ENCODE data around the gene TMED1. TPM values are rescaled to one million over a fixed set of nuclear protein-coding genes. Genes with fewer than 3 reads are reported as not detected.

Gene TMED1
- total and polyA plus RNA-seq, 2 of the 4 experiments (the other 2 are of a cell fraction): 37.6 to 41.4 TPM

GRCh38 chr19:10868872-10869547, 33.0 kb upstream of the TMED1 start:
- ChIA-PET POLR2A (ENCODE audit: unreplicated experiment) (no interaction called here), CTCF (no interaction called here)

More at GRCh38 chr19:10868872-10869547, 33.0 kb upstream of the TMED1 start:
- Histone ChIP-seq H3K14ac (replicated peaks; ENCODE audit: low read depth, low read length) (no peak overlapping the region), H3K18ac (ENCODE audit: low read depth, low read length) (no peak overlapping the region), H4K8ac (ENCODE audit: low read depth in 2 of 2, low read length in 2 of 2) (no peak overlapping the region), H4K20me1 (ENCODE audit: insufficient read depth, low read length) (peaks cover 7% of the 10 kb centered on the region; the same call in 1 of the 2 replicates), H2BK20ac (ENCODE audit: low read depth, low read length) (no peak overlapping the region), H3K23ac (ENCODE audit: low read depth, low read length) (no peak overlapping the region), H3K27me3 (ENCODE audit: control insufficient read depth, insufficient read depth, low read length) (no peaks in the 10 kb centered on the region), H3K36me3 (ENCODE audit: control insufficient read depth, insufficient read depth, low read length) (no peaks in the 10 kb centered on the region), H2AFZ (replicated peaks; ENCODE audit: low read length, poor library complexity) (no peak overlapping the region), H3K27ac (ENCODE audit: insufficient read depth, low read length) (no peak overlapping the region), H3K4me1 (ENCODE audit: control insufficient read depth, insufficient read depth, low read length) (peaks cover 9% of the 10 kb centered on the region), H3K79me1 (ENCODE audit: low read depth in 1 of 2, low read length in 2 of 2) (peaks cover 11 to 23% of the 10 kb centered on the region in 2 experiments), H3K4me2 (ENCODE audit: low read depth, low read length) (no peak overlapping the region), H3K9ac (ENCODE audit: low read depth, low read length) (no peak overlapping the region), H2BK15ac (ENCODE audit: low read depth, low read length) (no peak overlapping the region), H4K91ac (ENCODE audit: insufficient read depth, low read depth, low read length) (no peak overlapping the region), H3K4ac (ENCODE audit: low read depth, low read length) (no peak overlapping the region), H3K4me3 (ENCODE audit: insufficient read depth, low read depth, low read length) (no peak overlapping the region), H2BK5ac (ENCODE audit: low read depth, low read length, poor library complexity, severe bottlenecking) (no peak overlapping the region), H4K5ac (ENCODE audit: low read depth, low read length) (no peak overlapping the region), H3K9me1 (ENCODE audit: insufficient read depth, low read length) (peaks cover 9% of the 10 kb centered on the region; the same call in 1 of the 2 replicates), H2BK120ac (ENCODE audit: low read depth, low read length) (no peak overlapping the region), H2AK9ac (replicated peaks; ENCODE audit: low read depth, low read length, poor library complexity) (no peak overlapping the region), H3K56ac (ENCODE audit: extremely low read depth, insufficient read depth, low read length) (no peak overlapping the region), H3K9me3 (ENCODE audit: control insufficient read depth, insufficient read depth, low read length) (no peaks in the 10 kb centered on the region), H2AK5ac (ENCODE audit: low read depth, low read length) (no peak overlapping the region)
- in situ Hi-C loops (cut with MboI; ENCODE audit: low sequenced_read_pairs) (no loop called here), dilution Hi-C loops (cut with HindIII; ENCODE audit: low sequenced_read_pairs, unreplicated experiment) (no loop called here), intact Hi-C loops (cut with micrococcal nuclease) (no loop called here)
- no TSS peak for BruUV-seq (replicated peaks)
- DNase-seq: no peak
- WGBS, 2 experiments (ENCODE audit: extremely low coverage in 2 of 2, insufficient read length in 1 of 2): no CpG with 5 or more reads among the region's 10 CpGs
- no peak for ATAC-seq (ENCODE audit: low read depth)
- TF ChIP-seq POLR2A (IDR thresholded peaks at IDR 0.05; ENCODE audit: low read depth, low read length): no peak
- no peak for TF ChIP-seq RCOR1 (IDR thresholded peaks at IDR 0.05; ENCODE audit: insufficient replicate concordance, low read length)
- TF ChIP-seq CHD1 (IDR thresholded peaks at IDR 0.05; ENCODE audit: low read depth, low read length): no peak
- no peak for TF ChIP-seq MAFK (IDR thresholded peaks at IDR 0.05; ENCODE audit: low read depth, low read length)
- no peak for TF ChIP-seq RAD21 (IDR thresholded peaks at IDR 0.05; ENCODE audit: low read length)
- TF ChIP-seq BHLHE40 (IDR thresholded peaks at IDR 0.05; ENCODE audit: low read depth, low read length): no peak
- no peak for TF ChIP-seq MXI1 (IDR thresholded peaks at IDR 0.05; ENCODE audit: borderline replicate concordance, low read depth, low read length)
- no peak for TF ChIP-seq MAZ (IDR thresholded peaks at IDR 0.05; ENCODE audit: borderline replicate concordance, low read depth, low read length)
- no peak for TF ChIP-seq FOS (IDR thresholded peaks at IDR 0.05; ENCODE audit: low read depth, low read length)
- TF ChIP-seq RFX5 (IDR thresholded peaks at IDR 0.05; ENCODE audit: low read depth, low read length): no peak
- TF ChIP-seq CEBPB (IDR thresholded peaks at IDR 0.05; ENCODE audit: low read depth, low read length): no peak
- TF ChIP-seq SMC3 (IDR thresholded peaks at IDR 0.05; ENCODE audit: low read depth, low read length): no peak
- no peak for TF ChIP-seq USF2 (IDR thresholded peaks at IDR 0.05; ENCODE audit: low read depth, low read length)
- no peak for TF ChIP-seq NFE2L2 (IDR thresholded peaks at IDR 0.05; ENCODE audit: low read depth, low read length)
- TF ChIP-seq, protein P1, sequence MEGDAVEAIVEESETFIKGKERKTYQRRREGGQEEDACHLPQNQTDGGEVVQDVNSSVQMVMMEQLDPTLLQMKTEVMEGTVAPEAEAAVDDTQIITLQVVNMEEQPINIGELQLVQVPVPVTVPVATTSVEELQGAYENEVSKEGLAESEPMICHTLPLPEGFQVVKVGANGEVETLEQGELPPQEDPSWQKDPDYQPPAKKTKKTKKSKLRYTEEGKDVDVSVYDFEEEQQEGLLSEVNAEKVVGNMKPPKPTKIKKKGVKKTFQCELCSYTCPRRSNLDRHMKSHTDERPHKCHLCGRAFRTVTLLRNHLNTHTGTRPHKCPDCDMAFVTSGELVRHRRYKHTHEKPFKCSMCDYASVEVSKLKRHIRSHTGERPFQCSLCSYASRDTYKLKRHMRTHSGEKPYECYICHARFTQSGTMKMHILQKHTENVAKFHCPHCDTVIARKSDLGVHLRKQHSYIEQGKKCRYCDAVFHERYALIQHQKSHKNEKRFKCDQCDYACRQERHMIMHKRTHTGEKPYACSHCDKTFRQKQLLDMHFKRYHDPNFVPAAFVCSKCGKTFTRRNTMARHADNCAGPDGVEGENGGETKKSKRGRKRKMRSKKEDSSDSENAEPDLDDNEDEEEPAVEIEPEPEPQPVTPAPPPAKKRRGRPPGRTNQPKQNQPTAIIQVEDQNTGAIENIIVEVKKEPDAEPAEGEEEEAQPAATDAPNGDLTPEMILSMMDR (conservative IDR thresholded peaks at IDR 0.05; ENCODE audit: low read depth, low read length): no peak
- no peak for TF ChIP-seq ELK1 (IDR thresholded peaks at IDR 0.05; ENCODE audit: borderline replicate concordance, low read depth, low read length)
